OCI-LY7 (cell line): ENCODE results near the gene NRDC. TPM values are rescaled to one million over a fixed set of nuclear protein-coding genes. Genes with fewer than 3 reads are reported as not detected.

Experiments
- BruUV-seq: library from RNA; stranded (reverse); fragments of 400-500 nt; replicated peaks from 2 replicates; lab custom pipeline; 2021; lab: Mats Ljungman, UMichigan
- CTCF ChIA-PET: fragments of 300-600 bp; sonication (Branson Sonifier 250); formaldehyde crosslinking; loops from one replicate; lab custom pipeline; 2022; ENCODE audit warnings: antibody characterized with exemption; ENCODE audit not compliant: unreplicated experiment; lab: Charles Lee
- POLR2A ChIA-PET: fragments of 300-600 bp; sonication (Branson Sonifier 250); formaldehyde crosslinking; loops from one replicate; lab custom pipeline; 2022; ENCODE audit warnings: antibody characterized with exemption; lab: Charles Lee
- DNase-seq: peaks from one replicate; pipeline ENCODE4 v3.0.0-alpha.2; 2015; ENCODE audit warnings: low spot score
- H2AFZ ChIP-seq: fragments of 200-600 bp; sonication (generic), shearing (Covaris generic); 2 replicates; pipeline ENCODE4 v1.6.1; 2014; ENCODE audit warnings: mild to moderate bottlenecking, antibody characterized with exemption, low read length, moderate library complexity
- H3K27ac ChIP-seq: fragments of 200-600 bp; sonication (generic); 2 replicates; pipeline ENCODE4 v1.5.1; 2014; ENCODE audit warnings: mixed run types, low read depth, mild to moderate bottlenecking, moderate library complexity, low read length, inconsistent platforms; ENCODE audit not compliant: poor library complexity, severe bottlenecking
- H3K36me3 ChIP-seq: fragments of 200-600 bp; sonication (generic); 2 replicates; pipeline ENCODE4 v1.6.1; 2014; ENCODE audit warnings: mild to moderate bottlenecking, antibody characterized with exemption, low read length, moderate library complexity, mixed read lengths; ENCODE audit not compliant: insufficient read depth
- H3K4me1 ChIP-seq: fragments of 200-600 bp; sonication (generic); 2 replicates; pipeline ENCODE4 v1.5.1; 2014; ENCODE audit warnings: mild to moderate bottlenecking, low read length; ENCODE audit not compliant: insufficient read depth, poor library complexity, severe bottlenecking
- H3K4me2 ChIP-seq: fragments of 200-600 bp; sonication (generic); 2 replicates; pipeline ENCODE4 v1.6.1; 2014; ENCODE audit warnings: mild to moderate bottlenecking, low read length
- H3K4me3 ChIP-seq: fragments of 200-600 bp; sonication (generic); 2 replicates; pipeline ENCODE4 v1.5.1; 2014; ENCODE audit warnings: mild to moderate bottlenecking, low read depth, low read length; ENCODE audit not compliant: poor library complexity, severe bottlenecking
- H3K79me2 ChIP-seq: fragments of 200-600 bp; sonication (generic); 2 replicates; pipeline ENCODE4 v1.6.1; 2016; ENCODE audit warnings: low read depth, mild to moderate bottlenecking, low read length, moderate library complexity, mixed read lengths; ENCODE audit not compliant: insufficient read depth
- H3K9me2 ChIP-seq: fragments of 200-600 bp; sonication (generic); 2 replicates; pipeline ENCODE4 v1.6.1; 2016; ENCODE audit warnings: mild to moderate bottlenecking, low read length, mixed read lengths; ENCODE audit not compliant: insufficient read depth
- H3K9me3 ChIP-seq: fragments of 200-600 bp; sonication (generic); 2 replicates; pipeline ENCODE4 v1.6.1; 2014; ENCODE audit warnings: mild to moderate bottlenecking, mixed run types, low read length, mixed read lengths
- H4K20me1 ChIP-seq: fragments of 200-600 bp; sonication (generic); 2 replicates; pipeline ENCODE4 v1.6.1; 2014; ENCODE audit warnings: mild to moderate bottlenecking, antibody characterized with exemption, low read length, moderate library complexity, mixed read lengths; ENCODE audit not compliant: insufficient read depth
- CTCF ChIP-seq: fragments of 200-600 bp; sonication (generic); conservative IDR thresholded peaks from 2 replicates; pipeline ENCODE4 v1.5.1; 2014; ENCODE audit warnings: mild to moderate bottlenecking, antibody characterized with exemption, low read length, moderate library complexity, mixed read lengths
- EZH2phosphoT487 ChIP-seq: fragments of 200-600 bp; sonication (generic); IDR thresholded peaks from 2 replicates; pipeline ENCODE4 v1.6.1; 2018; ENCODE audit warnings: low read depth, borderline replicate concordance, mild to moderate bottlenecking, mixed run types, antibody characterized with exemption, low read length, moderate library complexity, mixed read lengths
- intact Hi-C: fragments of 100-400 bp; cut with micrococcal nuclease; formaldehyde crosslinking; loops from one replicate; pipeline ENCODE4 v1.10.0; 2022; ENCODE audit not compliant: unreplicated experiment
- total RNA-seq, 2 experiments: library from RNA; depleted of rRNA in 1 of 2; stranded (reverse); fragments of >200 nt in 1 of 2; shearing (Covaris generic) in 1 of 2; gene quantifications; 2 replicates each; pipeline ENCODE4 v1.2.3, GENCODE V29; 2014 to 2022

Gene NRDC
- total RNA-seq, 2 experiments from 2014 or later, result 48.0 to 162 TPM

- H3K9me2 ChIP-seq, result no peaks in the 10 kb centered on the region
- TF ChIP-seq CTCF, result no peak
- no peak for TF ChIP-seq EZH2phosphoT487
- H3K36me3 ChIP-seq, result peaks cover 37% of the 10 kb centered on the region; the same call in 1 of the 2 replicates
- peak overlapping the region; percentile 19 for H3K27ac ChIP-seq
- H3K79me2 ChIP-seq, result peaks cover 83% of the 10 kb centered on the region
- H3K4me3 ChIP-seq, result peak overlapping the region; percentile 21
- H4K20me1 ChIP-seq, result peaks cover 23% of the 10 kb centered on the region; the same call in 1 of the 2 replicates
- peak overlapping the region; percentile 43 for H3K4me2 ChIP-seq
- BruUV-seq, result no TSS peak
- intact Hi-C loops, result no loop called here
- no peaks in the 10 kb centered on the region for H3K9me3 ChIP-seq
- ChIA-PET CTCF (no interaction called here), POLR2A (interaction anchor here (0.6 to 1.3 kb wide), 5 partner anchors 13 to 523 kb away, joined by 3 to 5 read pairs (median 5); no protein-coding TSS in a partner anchor)
- no peak overlapping the region for H2AFZ ChIP-seq
- DNase-seq, result peak; percentile 65
- peaks cover 34% of the 10 kb centered on the region for H3K4me1 ChIP-seq
Measured at GRCh38 chr1:51863384-51863783, 15.1 kb downstream of the NRDC start.

- Histone ChIP-seq H3K4me3 (no peak overlapping the region), H3K4me2 (no peak overlapping the region), H4K20me1 (peaks cover 17% of the 10 kb centered on the region; the same call in 1 of the 2 replicates), H3K36me3 (peaks cover 36% of the 10 kb centered on the region; the same call in 1 of the 2 replicates), H3K9me3 (no peaks in the 10 kb centered on the region), H3K4me1 (peaks cover 26% of the 10 kb centered on the region), H3K27ac (no peak overlapping the region), H3K79me2 (peaks cover 76% of the 10 kb centered on the region), H2AFZ (no peak overlapping the region), H3K9me2 (no peaks in the 10 kb centered on the region)
- TF ChIP-seq CTCF (no peak), EZH2phosphoT487 (no peak)
- DNase-seq, result no peak
- no TSS peak for BruUV-seq
- CTCF ChIA-PET, result no interaction called here
- POLR2A ChIA-PET, result interaction anchor here (0.5 to 0.8 kb wide), 3 partner anchors 31 to 252 kb away, joined by 3 read pairs; no protein-coding TSS in a partner anchor
- intact Hi-C loops, result no loop called here
Measured at GRCh38 chr1:51861669-51862068, 16.9 kb downstream of the NRDC start.

- no peak overlapping the region for H3K4me2 ChIP-seq
- peaks cover 57% of the 10 kb centered on the region for H3K79me2 ChIP-seq
- H3K9me2 ChIP-seq, result no peaks in the 10 kb centered on the region
- TF ChIP-seq EZH2phosphoT487, result no peak
- TF ChIP-seq CTCF, result no peak
- intact Hi-C loops, result no loop called here
- no TSS peak for BruUV-seq
- no peak overlapping the region for H3K27ac ChIP-seq
- CTCF ChIA-PET, result no interaction called here
- no peak overlapping the region for H2AFZ ChIP-seq
- no peak overlapping the region for H3K4me3 ChIP-seq
- peaks cover 19% of the 10 kb centered on the region for H3K4me1 ChIP-seq
- no peaks in the 10 kb centered on the region for H3K9me3 ChIP-seq
- DNase-seq, result no peak
- POLR2A ChIA-PET, result no interaction called here
- H4K20me1 ChIP-seq, result peaks cover 12% of the 10 kb centered on the region; the same call in 1 of the 2 replicates
- peaks cover 41% of the 10 kb centered on the region for H3K36me3 ChIP-seq
Measured at GRCh38 chr1:51859735-51860134, 18.8 kb downstream of the NRDC start.
